ENCODE results near the gene LRRFIP2.

LRRFIP2 gene

GRCh38 chr3:37163262-37164015, 10.9 kb downstream of the LRRFIP2 start:
- peak; percentile 91 for DNase-seq (ENCODE audit: low read depth, low spot score)
- H3K4me3 ChIP-seq (ENCODE audit: low read depth, low read length), result no peak overlapping the region
- peak; percentile 2 for TF ChIP-seq CTCF (IDR thresholded peaks at IDR 0.05; ENCODE audit: low read depth, low read length)
- in situ Hi-C loops (cut with HindIII; ENCODE audit: low sequenced_read_pairs), result no loop called here

GRCh38 chr3:37162501-37163245, 11.7 kb downstream of the LRRFIP2 start:
- in situ Hi-C loops (cut with HindIII; ENCODE audit: low sequenced_read_pairs), result no loop called here
- H3K4me3 ChIP-seq (ENCODE audit: low read depth, low read length), result no peak overlapping the region
- no peak for DNase-seq (ENCODE audit: low read depth, low spot score)
- TF ChIP-seq CTCF (IDR thresholded peaks at IDR 0.05; ENCODE audit: low read depth, low read length), result no peak

GRCh38 chr3:37161351-37161750, 13.0 kb downstream of the LRRFIP2 start:
- no peak for TF ChIP-seq CTCF (IDR thresholded peaks at IDR 0.05; ENCODE audit: low read depth, low read length)
- in situ Hi-C loops (cut with HindIII; ENCODE audit: low sequenced_read_pairs), result no loop called here
- H3K4me3 ChIP-seq (ENCODE audit: low read depth, low read length), result no peak overlapping the region
- DNase-seq (ENCODE audit: low read depth, low spot score), result no peak

GRCh38 chr3:37155782-37156181, 18.6 kb downstream of the LRRFIP2 start:
- no peak for DNase-seq (ENCODE audit: low read depth, low spot score)
- H3K4me3 ChIP-seq (ENCODE audit: low read depth, low read length), result no peak overlapping the region
- no peak for TF ChIP-seq CTCF (IDR thresholded peaks at IDR 0.05; ENCODE audit: low read depth, low read length)
- in situ Hi-C loops (cut with HindIII; ENCODE audit: low sequenced_read_pairs), result no loop called here

- H3K4me3 ChIP-seq (ENCODE audit: low read depth, low read length), result no peak overlapping the region
- no peak for DNase-seq (ENCODE audit: low read depth, low spot score)
- in situ Hi-C loops (cut with HindIII; ENCODE audit: low sequenced_read_pairs), result no loop called here
- no peak for TF ChIP-seq CTCF (IDR thresholded peaks at IDR 0.05; ENCODE audit: low read depth, low read length)
Observed at GRCh38 chr3:37154668-37155314, 19.6 kb downstream of the LRRFIP2 start.

- TF ChIP-seq CTCF (IDR thresholded peaks at IDR 0.05; ENCODE audit: low read depth, low read length), result no peak
- in situ Hi-C loops (cut with HindIII; ENCODE audit: low sequenced_read_pairs), result no loop called here
Observed at GRCh38 chr3:37150621-37151020, 23.8 kb downstream of the LRRFIP2 start.

More at GRCh38 chr3:37150621-37151020, 23.8 kb downstream of the LRRFIP2 start:
- DNase-seq (ENCODE audit: low read depth, low spot score), result no peak
- H3K4me3 ChIP-seq (ENCODE audit: low read depth, low read length), result no peak overlapping the region
